A549 (cell line): ENCODE results near the gene CCDC116. TPM values are rescaled to one million over a fixed set of nuclear protein-coding genes. Genes with fewer than 3 reads are reported as not detected.

Source experiments
- ATAC-seq, 2 experiments: fragments of 200-7000 bp in 1 of 2; fragments of >200 bp in 1 of 2; cut with Nextera tagmentation in 1 of 2; cut with Tn5 transposase in 1 of 2; 3 replicates each; pipeline versions ENCODE4 v1.8.0 to v1.9.1; 2018 to 2020; ENCODE audit warnings: mild to moderate bottlenecking in 1 of 2, moderate library complexity in 1 of 2
- CTCF ChIA-PET: fragments of 300-600 bp; sonication (Branson Sonifier 250); formaldehyde crosslinking; extraction: SDS; loops from one replicate; lab custom pipeline; 2021; ENCODE audit warnings: antibody characterized with exemption, inconsistent platforms; lab: Yijun Ruan, JAX
- POLR2A ChIA-PET: fragments of 350-600 bp; formaldehyde crosslinking; extraction: SDS; loops from one replicate; lab custom pipeline; 2021; ENCODE audit warnings: antibody characterized with exemption, inconsistent platforms; lab: Yijun Ruan, JAX
- DNase-seq, 2 experiments: peaks; one replicate each; pipeline versions ENCODE4 v3.0.0 to v3.0.0-alpha.2; 2011 to 2016; ENCODE audit warnings: low read depth in 1 of 2, low spot score in 1 of 2
- FAIRE-seq: peaks from 2 replicates; lab custom pipeline; 2011; peaks lifted over from hg19 to GRCh38; lab: Jason Lieb, UNC
- H3K27ac ChIP-seq, 2 experiments: fragments of >200 bp; sonication (Bioruptor Twin); formaldehyde crosslinking; 3 replicates each; pipeline ENCODE4 v1.5.1; 2016 to 2017
- H3K4me1 ChIP-seq: fragments of >200 bp; sonication (Bioruptor Twin); formaldehyde crosslinking; 3 replicates; pipeline ENCODE4 v1.6.1; 2016
- H3K4me2 ChIP-seq: fragments of >200 bp; sonication (Bioruptor Twin); formaldehyde crosslinking; 3 replicates; pipeline ENCODE4 v1.6.1; 2016
- H3K4me3 ChIP-seq: fragments of >200 bp; sonication (Bioruptor Twin); formaldehyde crosslinking; 3 replicates; pipeline ENCODE4 v1.5.1; 2016
- H3K9me3 ChIP-seq: fragments of >200 bp; sonication (Bioruptor Twin); formaldehyde crosslinking; 3 replicates; pipeline ENCODE4 v1.6.1; 2016
- BCL3 ChIP-seq: fragments of >200 bp; sonication (Bioruptor Twin); formaldehyde crosslinking; IDR thresholded peaks from 3 replicates; pipeline ENCODE4 v1.6.1; 2016
- CBX2 ChIP-seq: fragments of 200-600 bp; sonication (generic); IDR thresholded peaks from 2 replicates; pipeline ENCODE4 v1.6.1; 2016; ENCODE audit warnings: low read depth, mild to moderate bottlenecking, borderline replicate concordance
- CEBPB ChIP-seq, 2 experiments: fragments of >200 bp in 1 of 2; sonication (Bioruptor Twin) in 1 of 2; formaldehyde crosslinking in 1 of 2; IDR thresholded peaks; 2 replicates each; pipeline ENCODE4 v1.6.1; 2012 to 2016
- CTCF ChIP-seq: fragments of >200 bp; sonication (Bioruptor Twin); formaldehyde crosslinking; IDR thresholded peaks from 3 replicates; pipeline ENCODE4 v1.5.1; 2016
- EHMT2 ChIP-seq: fragments of 200-600 bp; sonication (generic); IDR thresholded peaks from 2 replicates; pipeline ENCODE4 v1.6.1; 2016; ENCODE audit warnings: antibody characterized with exemption, low read depth, mild to moderate bottlenecking, moderate library complexity
- EP300 ChIP-seq, 2 experiments: fragments of >200 bp; sonication (Bioruptor Twin); formaldehyde crosslinking; IDR thresholded peaks; 2 replicates in 1 of 2; 3 replicates in 1 of 2; pipeline ENCODE4 v1.6.1; 2016 to 2017
- ESRRA ChIP-seq: fragments of 150-350 bp; IDR thresholded peaks from 2 replicates; pipeline ENCODE4 v1.6.1; 2014; ENCODE audit warnings: mild to moderate bottlenecking, low read length, borderline replicate concordance
- FOXS1 ChIP-seq: fragments of 250-450 bp; sonication (Bioruptor Pico); IDR thresholded peaks from 2 replicates; pipeline ENCODE4 v1.5.0; 2020; ENCODE audit warnings: mild to moderate bottlenecking, moderate library complexity
- GATA3 ChIP-seq: IDR thresholded peaks from 2 replicates; pipeline ENCODE4 v1.6.1; 2012; ENCODE audit warnings: borderline replicate concordance
- HES2 ChIP-seq: fragments of >200 bp; sonication (Bioruptor Twin); formaldehyde crosslinking; IDR thresholded peaks from 2 replicates; pipeline ENCODE4 v1.6.1; 2016
- HOXA7 ChIP-seq: fragments of 250-450 bp; sonication (Bioruptor Pico); IDR thresholded peaks from 2 replicates; pipeline ENCODE4 v1.5.0; 2020; ENCODE audit warnings: mild to moderate bottlenecking, moderate library complexity
- MAFK ChIP-seq: fragments of 450-650 bp; IDR thresholded peaks from 2 replicates; pipeline ENCODE4 v1.6.1; 2014; ENCODE audit not compliant: partially characterized antibody
- MAX ChIP-seq: IDR thresholded peaks from 2 replicates; pipeline ENCODE4 v1.6.1; 2012
- MAZ ChIP-seq: fragments of 150-350 bp; IDR thresholded peaks from 2 replicates; pipeline ENCODE4 v1.6.1; 2014; ENCODE audit warnings: antibody characterized with exemption, low read depth, low read length, borderline replicate concordance
- NPAS2 ChIP-seq: fragments of 250-450 bp; sonication (Bioruptor Pico); IDR thresholded peaks from 2 replicates; pipeline ENCODE4 v1.8.0; 2022; ENCODE audit warnings: mild to moderate bottlenecking, moderate library complexity, borderline replicate concordance
- PBX3 ChIP-seq: IDR thresholded peaks from 2 replicates; pipeline ENCODE4 v1.6.1; 2012
- REST ChIP-seq: fragments of 200-600 bp; sonication (generic); IDR thresholded peaks from 2 replicates; pipeline ENCODE4 v1.6.1; 2016; ENCODE audit warnings: antibody characterized with exemption, mild to moderate bottlenecking, moderate library complexity
- RFX5 ChIP-seq: fragments of 450-650 bp; IDR thresholded peaks from 2 replicates; pipeline ENCODE4 v1.7.1; 2014; ENCODE audit warnings: antibody characterized with exemption, mild to moderate bottlenecking, moderate library complexity
- TFCP2L1 ChIP-seq: fragments of 250-450 bp; sonication (Bioruptor Pico); IDR thresholded peaks from 2 replicates; pipeline ENCODE4 v1.5.0; 2021; ENCODE audit warnings: mild to moderate bottlenecking
- TP53 ChIP-seq: fragments of 250-450 bp; sonication (Bioruptor Pico); IDR thresholded peaks from 2 replicates; pipeline ENCODE4 v1.5.0; 2021; ENCODE audit warnings: mild to moderate bottlenecking, moderate library complexity
- WGBS: methylation state at CpG from one replicate; pipeline ENCODE4 v1.1.6; 2017; ENCODE audit errors: missing lambda C conversion rate; 5-methylcytosine and 5-hydroxymethylcytosine counted together
- polyA plus RNA-seq, 4 experiments: library from polyadenylated mRNA; depleted of rRNA in 3 of 4; stranded (reverse); fragments of >200 nt; fragmentation: RNase III in 1 of 4; extraction: RNeasy Plus Mini Kit Qiagen cat#74134 plus additional on column Dnase treatment in 1 of 4; gene quantifications; 2 replicates in 3 of 4; 3 replicates in 1 of 4; pipeline ENCODE4 v1.2.3, GENCODE V29; 2011 to 2017

The CCDC116 gene
- polyA plus RNA-seq, 2 of the 4 experiments (the other 2 are of a cell fraction), result 0.06 TPM; not detected in 1

- Histone ChIP-seq H3K9me3 (no peaks in the 10 kb centered on the region), H3K4me1 (peaks cover 14% of the 10 kb centered on the region; the same call in 1 of the 3 replicates), H3K4me3 (no peak overlapping the region), H3K4me2 (no peak overlapping the region), H3K27ac (no peak overlapping the region)
- TF ChIP-seq EHMT2 (no peak), FOXS1 (no peak), CTCF (no peak), PBX3 (no peak), NPAS2 (no peak), HOXA7 (no peak), TFCP2L1 (CRISPR knock-in tag) (no peak), MAFK (no peak), ESRRA (no peak), CEBPB (IDR thresholded peaks at IDR 0.05) (no peak), MAX (no peak), GATA3 (no peak), EP300 (IDR thresholded peaks at IDR 0.05) (no peak), HES2 (no peak), CBX2 (no peak), REST (no peak), BCL3 (no peak), RFX5 (no peak), TP53 (CRISPR knock-in tag) (no peak), MAZ (no peak)
- POLR2A ChIA-PET, result interaction anchor here (2.7 kb wide), 1 partner anchor 17 kb away, joined by 10 read pairs; the partner anchor contains the start of gene SDF2L1
- no peak for ATAC-seq
- WGBS, result 95% methylated on average over 12 of the region's 12 CpGs
- DNase-seq, result no peak
- CTCF ChIA-PET, result interaction anchor here (0.6 to 2.8 kb wide), 5 partner anchors 10 to 35 kb away, joined by 3 to 14 read pairs (median 8); partner anchors contain the start of gene SDF2L1
- no peak for FAIRE-seq
Measured at GRCh38 chr22:21624880-21625791, 7.4 kb upstream of the CCDC116 start.
